Panc1 (cell line): ENCODE results near the gene RPGR. TPM values are rescaled to one million over a fixed set of nuclear protein-coding genes. Genes with fewer than 3 reads are reported as not detected.

ENCODE experiments used
- ATAC-seq: fragments of 200-7000 bp; cut with Tn5 transposase; 2 replicates; pipeline ENCODE4 v1.9.1; 2020; ENCODE audit warnings: mild to moderate bottlenecking, moderate library complexity
- BruUV-seq: library from RNA; stranded (reverse); fragments of 400-500 nt; replicated peaks from 2 replicates; lab custom pipeline; 2021; lab: Mats Ljungman, UMichigan
- CTCF ChIA-PET: fragments of 300-600 bp; sonication (Branson Sonifier 250); formaldehyde crosslinking; loops from one replicate; lab custom pipeline; 2022; ENCODE audit warnings: antibody characterized with exemption; lab: Charles Lee
- POLR2A ChIA-PET: fragments of 300-600 bp; sonication (Branson Sonifier 250); formaldehyde crosslinking; loops from one replicate; lab custom pipeline; 2022; ENCODE audit warnings: antibody characterized with exemption; lab: Charles Lee
- DNase-seq: peaks from one replicate; pipeline ENCODE4 v3.0.0-alpha.2; 2010; ENCODE audit warnings: low read depth, low spot score
- H3K27ac ChIP-seq: 2 replicates; pipeline ENCODE4 v1.5.1; 2011; ENCODE audit warnings: mild to moderate bottlenecking, low read length, inconsistent platforms
- H3K27me3 ChIP-seq: fragments of 200-500 bp; sonication (Bioruptor generic); 2 replicates; pipeline ENCODE4 v1.6.0; 2014; ENCODE audit warnings: low read length, inconsistent platforms; ENCODE audit not compliant: control insufficient read depth, insufficient read depth
- H3K36me3 ChIP-seq: fragments of 200-500 bp; sonication (Bioruptor generic); 2 replicates; pipeline ENCODE4 v1.5.1; 2014; ENCODE audit warnings: inconsistent platforms, mild to moderate bottlenecking, low read length, moderate library complexity; ENCODE audit not compliant: control insufficient read depth, insufficient read depth
- H3K4me1 ChIP-seq: 2 replicates; pipeline ENCODE4 v1.5.1; 2011; ENCODE audit warnings: inconsistent platforms, mild to moderate bottlenecking, low read length, moderate library complexity; ENCODE audit not compliant: control insufficient read depth, insufficient read depth
- H3K4me3 ChIP-seq, 2 experiments: 2 replicates each; pipeline ENCODE4 v1.5.1; 2011 to 2012; ENCODE audit warnings: low read depth in 2 of 2, low read length in 2 of 2, mild to moderate bottlenecking in 2 of 2, inconsistent platforms in 1 of 2, moderate library complexity in 1 of 2
- H3K9me3 ChIP-seq: fragments of 200-500 bp; sonication (Bioruptor generic); 2 replicates; pipeline ENCODE4 v1.5.1; 2014; ENCODE audit warnings: low read depth, mild to moderate bottlenecking, inconsistent platforms, low read length, moderate library complexity; ENCODE audit not compliant: control insufficient read depth, insufficient read depth
- POLR2AphosphoS5 ChIP-seq: IDR thresholded peaks from 2 replicates; pipeline ENCODE4 v1.6.1; 2012; ENCODE audit warnings: mild to moderate bottlenecking, low read depth, low read length, moderate library complexity
- SIN3A ChIP-seq: IDR thresholded peaks from 2 replicates; pipeline ENCODE4 v1.6.1; 2012; ENCODE audit warnings: low read depth, mild to moderate bottlenecking, low read length, moderate library complexity, borderline replicate concordance; ENCODE audit not compliant: insufficient read depth
- TCF7L2 ChIP-seq: IDR thresholded peaks from 2 replicates; pipeline ENCODE4 v1.6.1; 2011; ENCODE audit warnings: mild to moderate bottlenecking, low read depth, low read length, inconsistent platforms
- in situ Hi-C: cut with HindIII; loops from 2 replicates; pipeline ENCODE4 v1.10.0; 2016; ENCODE audit warnings: low sequenced_read_pairs, low pct_unique_long_range_greater_than_20kb
- intact Hi-C: fragments of 100-400 bp; cut with micrococcal nuclease; formaldehyde crosslinking; loops from one replicate; pipeline ENCODE4 v1.10.0; 2022; ENCODE audit not compliant: unreplicated experiment
- total RNA-seq: library from RNA; stranded (reverse); gene quantifications from one replicate; pipeline ENCODE4 v1.2.1, GENCODE V29; 2021; ENCODE audit not compliant: unreplicated experiment
- TF ChIP-seq, protein P1 (sequence below), 2 experiments: IDR thresholded peaks; 2 replicates each; pipeline ENCODE4 v1.6.1; 2011 to 2012; ENCODE audit warnings: low read depth in 2 of 2, control low read depth in 1 of 2, low read length in 1 of 2, mild to moderate bottlenecking in 1 of 2, moderate library complexity in 1 of 2; ENCODE audit not compliant: insufficient read depth in 1 of 2
- TF ChIP-seq, protein P2 (sequence below): fragments of 450-650 bp; IDR thresholded peaks from 2 replicates; pipeline ENCODE4 v1.5.1; 2017; ENCODE audit warnings: mild to moderate bottlenecking

The RPGR gene
- total RNA-seq, 1 experiment from 2014 or later, result 4.0 TPM

DNA sequence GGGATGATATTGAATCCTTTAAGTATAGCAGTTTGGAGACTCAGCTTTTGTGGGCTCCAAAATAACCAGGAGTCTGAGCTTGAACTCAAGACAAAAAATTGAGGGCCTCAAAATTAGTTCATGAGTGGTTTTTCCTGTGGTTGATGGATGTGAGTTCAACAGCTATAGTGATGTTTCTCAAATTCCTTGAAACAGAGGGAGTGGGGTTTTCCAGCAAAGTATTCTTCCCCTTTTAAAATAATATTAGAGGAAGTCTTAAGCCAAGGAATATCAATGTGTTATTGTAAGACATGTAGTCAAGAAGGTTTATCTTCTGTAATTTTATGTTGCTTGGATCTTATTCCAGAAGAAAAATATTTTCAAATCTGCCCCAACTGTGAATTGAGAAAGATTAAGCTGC lies 35.7 kb upstream of the RPGR start:
- CTCF ChIA-PET, result no interaction called here
- TF ChIP-seq SIN3A (no peak), POLR2AphosphoS5 (no peak), TCF7L2 (no peak)
- TF ChIP-seq, protein P1, sequence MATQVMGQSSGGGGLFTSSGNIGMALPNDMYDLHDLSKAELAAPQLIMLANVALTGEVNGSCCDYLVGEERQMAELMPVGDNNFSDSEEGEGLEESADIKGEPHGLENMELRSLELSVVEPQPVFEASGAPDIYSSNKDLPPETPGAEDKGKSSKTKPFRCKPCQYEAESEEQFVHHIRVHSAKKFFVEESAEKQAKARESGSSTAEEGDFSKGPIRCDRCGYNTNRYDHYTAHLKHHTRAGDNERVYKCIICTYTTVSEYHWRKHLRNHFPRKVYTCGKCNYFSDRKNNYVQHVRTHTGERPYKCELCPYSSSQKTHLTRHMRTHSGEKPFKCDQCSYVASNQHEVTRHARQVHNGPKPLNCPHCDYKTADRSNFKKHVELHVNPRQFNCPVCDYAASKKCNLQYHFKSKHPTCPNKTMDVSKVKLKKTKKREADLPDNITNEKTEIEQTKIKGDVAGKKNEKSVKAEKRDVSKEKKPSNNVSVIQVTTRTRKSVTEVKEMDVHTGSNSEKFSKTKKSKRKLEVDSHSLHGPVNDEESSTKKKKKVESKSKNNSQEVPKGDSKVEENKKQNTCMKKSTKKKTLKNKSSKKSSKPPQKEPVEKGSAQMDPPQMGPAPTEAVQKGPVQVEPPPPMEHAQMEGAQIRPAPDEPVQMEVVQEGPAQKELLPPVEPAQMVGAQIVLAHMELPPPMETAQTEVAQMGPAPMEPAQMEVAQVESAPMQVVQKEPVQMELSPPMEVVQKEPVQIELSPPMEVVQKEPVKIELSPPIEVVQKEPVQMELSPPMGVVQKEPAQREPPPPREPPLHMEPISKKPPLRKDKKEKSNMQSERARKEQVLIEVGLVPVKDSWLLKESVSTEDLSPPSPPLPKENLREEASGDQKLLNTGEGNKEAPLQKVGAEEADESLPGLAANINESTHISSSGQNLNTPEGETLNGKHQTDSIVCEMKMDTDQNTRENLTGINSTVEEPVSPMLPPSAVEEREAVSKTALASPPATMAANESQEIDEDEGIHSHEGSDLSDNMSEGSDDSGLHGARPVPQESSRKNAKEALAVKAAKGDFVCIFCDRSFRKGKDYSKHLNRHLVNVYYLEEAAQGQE (IDR thresholded peaks at IDR 0.05; ENCODE audit: insufficient read depth in 1 of 2, low read depth in 2 of 2, low read length in 1 of 2), result no peak
- TF ChIP-seq, protein P2, sequence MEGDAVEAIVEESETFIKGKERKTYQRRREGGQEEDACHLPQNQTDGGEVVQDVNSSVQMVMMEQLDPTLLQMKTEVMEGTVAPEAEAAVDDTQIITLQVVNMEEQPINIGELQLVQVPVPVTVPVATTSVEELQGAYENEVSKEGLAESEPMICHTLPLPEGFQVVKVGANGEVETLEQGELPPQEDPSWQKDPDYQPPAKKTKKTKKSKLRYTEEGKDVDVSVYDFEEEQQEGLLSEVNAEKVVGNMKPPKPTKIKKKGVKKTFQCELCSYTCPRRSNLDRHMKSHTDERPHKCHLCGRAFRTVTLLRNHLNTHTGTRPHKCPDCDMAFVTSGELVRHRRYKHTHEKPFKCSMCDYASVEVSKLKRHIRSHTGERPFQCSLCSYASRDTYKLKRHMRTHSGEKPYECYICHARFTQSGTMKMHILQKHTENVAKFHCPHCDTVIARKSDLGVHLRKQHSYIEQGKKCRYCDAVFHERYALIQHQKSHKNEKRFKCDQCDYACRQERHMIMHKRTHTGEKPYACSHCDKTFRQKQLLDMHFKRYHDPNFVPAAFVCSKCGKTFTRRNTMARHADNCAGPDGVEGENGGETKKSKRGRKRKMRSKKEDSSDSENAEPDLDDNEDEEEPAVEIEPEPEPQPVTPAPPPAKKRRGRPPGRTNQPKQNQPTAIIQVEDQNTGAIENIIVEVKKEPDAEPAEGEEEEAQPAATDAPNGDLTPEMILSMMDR, result no peak
- H3K27me3 ChIP-seq, result no peaks in the 10 kb centered on the region
- intact Hi-C loops (no loop called here), in situ Hi-C loops (no loop called here)
- no peak for DNase-seq
- H3K36me3 ChIP-seq, result no peaks in the 10 kb centered on the region
- H3K9me3 ChIP-seq, result no peaks in the 10 kb centered on the region
- BruUV-seq, result no TSS peak
- POLR2A ChIA-PET, result no interaction called here
- no peak overlapping the region for H3K4me3 ChIP-seq
- no peaks in the 10 kb centered on the region for H3K4me1 ChIP-seq
- ATAC-seq, result no peak
- H3K27ac ChIP-seq, result no peak overlapping the region

GRCh38 chrX:38357747-38358673 lies 30.7 kb upstream of the RPGR start:
- intact Hi-C loops, result no loop called here
- in situ Hi-C loops, result no loop called here
- Histone ChIP-seq H3K36me3 (no peaks in the 10 kb centered on the region), H3K27me3 (no peaks in the 10 kb centered on the region), H3K9me3 (no peaks in the 10 kb centered on the region), H3K27ac (no peak overlapping the region), H3K4me1 (no peaks in the 10 kb centered on the region), H3K4me3 (no peak overlapping the region)
- no peak for DNase-seq
- no peak for ATAC-seq
- CTCF ChIA-PET, result no interaction called here
- BruUV-seq, result no TSS peak
- TF ChIP-seq, protein P1 (IDR thresholded peaks at IDR 0.05; ENCODE audit: insufficient read depth in 1 of 2, low read depth in 2 of 2, low read length in 1 of 2), result no peak
- TF ChIP-seq TCF7L2 (no peak), POLR2AphosphoS5 (no peak), SIN3A (no peak)
- TF ChIP-seq, protein P2, result no peak
- POLR2A ChIA-PET, result no interaction called here
